ENCODE data around the gene TRMT11. TPM values are rescaled to one million over a fixed set of nuclear protein-coding genes. Genes with fewer than 3 reads are reported as not detected.

TRMT11 gene
- total and polyA plus RNA-seq, 2 donors from 2014 or later, result 10.6 to 25.1 TPM

DNA sequence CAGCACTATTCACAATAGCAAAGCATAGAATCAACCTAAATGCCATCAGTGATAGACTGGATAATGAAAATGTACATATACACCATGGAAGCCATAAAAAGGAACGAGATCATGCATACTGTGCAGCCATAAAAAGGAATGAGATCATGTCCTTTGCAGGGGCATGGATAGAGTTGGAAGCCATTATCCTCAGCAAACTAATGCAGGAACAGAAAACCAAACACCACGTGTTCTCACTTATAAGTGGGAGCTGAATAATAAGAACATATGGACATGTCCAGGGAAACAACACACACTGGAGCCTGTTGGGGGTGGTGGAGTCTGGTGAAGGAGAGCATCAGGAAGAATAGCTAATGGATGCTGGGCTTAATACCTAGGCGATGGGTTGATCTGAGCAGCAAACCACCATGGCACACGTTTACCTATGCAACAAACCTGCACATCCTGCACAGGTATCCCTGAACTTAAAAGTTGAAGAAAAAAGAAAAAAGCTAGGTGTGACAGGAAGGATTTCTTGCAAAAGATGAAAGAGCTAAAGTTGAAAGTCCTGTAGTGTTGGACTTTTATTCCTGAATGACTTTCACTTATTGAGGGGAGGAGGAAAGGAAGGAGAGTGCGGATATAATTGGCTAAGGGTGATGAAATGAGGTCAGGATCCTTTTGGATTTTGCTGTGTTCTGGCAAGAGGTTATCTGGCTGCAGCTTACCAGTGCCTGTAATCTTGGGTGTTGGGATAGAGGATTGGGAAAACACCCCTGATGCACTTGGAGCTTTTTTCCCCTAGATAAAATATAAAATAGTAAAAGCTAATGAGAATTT, 8.5 kb downstream of the TRMT11 start:
- FAIRE-seq (no peak), DNase-seq (no peak)
- Histone ChIP-seq H3K4me1 (ENCODE audit: control insufficient read depth in 2 of 3, insufficient read depth in 2 of 3, low read depth in 1 of 3, low read length in 3 of 3) (peaks cover 0 to 5% (median 0%) of the 10 kb centered on the region in 3 donors), H3K9me3 (ENCODE audit: control insufficient read depth in 2 of 3, insufficient read depth in 1 of 3, low read length in 3 of 3) (no peaks in the 10 kb centered on the region), H3K9ac (ENCODE audit: low read length in 3 of 3) (no peak overlapping the region), H3K27ac (ENCODE audit: low read depth in 2 of 2, low read length in 2 of 2) (no peak overlapping the region), H3K27me3 (ENCODE audit: control insufficient read depth, insufficient read depth, low read length) (no peaks in the 10 kb centered on the region), H3K36me3 (ENCODE audit: control insufficient read depth in 2 of 3, insufficient read depth in 3 of 3, low read length in 3 of 3) (peaks cover 0 to 2% (median 0%) of the 10 kb centered on the region in 3 donors), H3K4me3 (ENCODE audit: low read length in 3 of 3) (no peak overlapping the region)
- intact Hi-C loops (cut with DNase I), result no loop called here
- TF ChIP-seq, protein P1, sequence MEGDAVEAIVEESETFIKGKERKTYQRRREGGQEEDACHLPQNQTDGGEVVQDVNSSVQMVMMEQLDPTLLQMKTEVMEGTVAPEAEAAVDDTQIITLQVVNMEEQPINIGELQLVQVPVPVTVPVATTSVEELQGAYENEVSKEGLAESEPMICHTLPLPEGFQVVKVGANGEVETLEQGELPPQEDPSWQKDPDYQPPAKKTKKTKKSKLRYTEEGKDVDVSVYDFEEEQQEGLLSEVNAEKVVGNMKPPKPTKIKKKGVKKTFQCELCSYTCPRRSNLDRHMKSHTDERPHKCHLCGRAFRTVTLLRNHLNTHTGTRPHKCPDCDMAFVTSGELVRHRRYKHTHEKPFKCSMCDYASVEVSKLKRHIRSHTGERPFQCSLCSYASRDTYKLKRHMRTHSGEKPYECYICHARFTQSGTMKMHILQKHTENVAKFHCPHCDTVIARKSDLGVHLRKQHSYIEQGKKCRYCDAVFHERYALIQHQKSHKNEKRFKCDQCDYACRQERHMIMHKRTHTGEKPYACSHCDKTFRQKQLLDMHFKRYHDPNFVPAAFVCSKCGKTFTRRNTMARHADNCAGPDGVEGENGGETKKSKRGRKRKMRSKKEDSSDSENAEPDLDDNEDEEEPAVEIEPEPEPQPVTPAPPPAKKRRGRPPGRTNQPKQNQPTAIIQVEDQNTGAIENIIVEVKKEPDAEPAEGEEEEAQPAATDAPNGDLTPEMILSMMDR (IDR thresholded peaks at IDR 0.05; ENCODE audit: borderline replicate concordance, extremely low read depth, insufficient read depth), result no peak

DNA sequence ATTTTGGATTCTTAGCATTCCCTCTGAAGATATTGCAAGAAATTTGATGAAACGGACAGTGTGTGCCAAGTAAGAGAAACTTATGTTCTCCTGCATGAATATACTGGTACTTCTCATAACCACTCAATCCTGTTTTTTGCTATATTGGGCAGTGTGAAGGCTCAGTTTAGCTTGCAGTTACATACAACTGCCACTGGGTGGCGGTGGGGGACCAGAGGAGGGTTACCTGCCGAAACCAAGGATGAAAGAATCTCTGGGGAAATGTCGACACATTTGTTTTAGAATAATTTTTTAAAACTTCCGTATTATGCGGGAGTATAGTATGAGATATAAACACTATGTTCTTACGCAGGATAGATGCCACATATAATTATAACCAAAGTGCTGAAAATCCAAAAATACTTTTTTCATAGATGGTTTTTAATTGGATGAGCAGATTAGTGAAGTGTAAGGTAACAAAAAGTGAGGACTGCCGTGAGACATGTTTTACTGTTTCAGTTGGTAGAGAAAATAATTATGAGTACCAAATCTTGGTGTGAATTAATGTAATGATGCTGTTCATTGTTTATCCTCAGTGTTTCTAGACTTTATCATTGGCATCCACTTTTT, 9.7 kb downstream of the TRMT11 start:
- H3K4me1 ChIP-seq (ENCODE audit: control insufficient read depth in 2 of 3, insufficient read depth in 2 of 3, low read depth in 1 of 3, low read length in 3 of 3), result peaks cover 0 to 5% (median 0%) of the 10 kb centered on the region in 3 donors
- H3K27me3 ChIP-seq (ENCODE audit: control insufficient read depth, insufficient read depth, low read length), result no peaks in the 10 kb centered on the region
- intact Hi-C loops (cut with DNase I), result no loop called here
- H3K9me3 ChIP-seq (ENCODE audit: control insufficient read depth in 2 of 3, insufficient read depth in 1 of 3, low read length in 3 of 3), result no peaks in the 10 kb centered on the region
- peaks cover 0 to 6% (median 2%) of the 10 kb centered on the region in 3 donors for H3K36me3 ChIP-seq (ENCODE audit: control insufficient read depth in 2 of 3, insufficient read depth in 3 of 3, low read length in 3 of 3)
- peak in 4 of 5 donors; percentile 64 to 90 (median 72) for DNase-seq
- H3K9ac ChIP-seq (ENCODE audit: low read length in 3 of 3), result no peak overlapping the region
- TF ChIP-seq, protein P1 (IDR thresholded peaks at IDR 0.05; ENCODE audit: borderline replicate concordance, extremely low read depth, insufficient read depth), result peak; percentile 93
- peak; percentile 51 for FAIRE-seq
- H3K4me3 ChIP-seq (ENCODE audit: low read length in 3 of 3), result peak overlapping the region in 1 of 3 donors; percentile 2
- H3K27ac ChIP-seq (ENCODE audit: low read depth in 2 of 2, low read length in 2 of 2), result no peak overlapping the region

DNA sequence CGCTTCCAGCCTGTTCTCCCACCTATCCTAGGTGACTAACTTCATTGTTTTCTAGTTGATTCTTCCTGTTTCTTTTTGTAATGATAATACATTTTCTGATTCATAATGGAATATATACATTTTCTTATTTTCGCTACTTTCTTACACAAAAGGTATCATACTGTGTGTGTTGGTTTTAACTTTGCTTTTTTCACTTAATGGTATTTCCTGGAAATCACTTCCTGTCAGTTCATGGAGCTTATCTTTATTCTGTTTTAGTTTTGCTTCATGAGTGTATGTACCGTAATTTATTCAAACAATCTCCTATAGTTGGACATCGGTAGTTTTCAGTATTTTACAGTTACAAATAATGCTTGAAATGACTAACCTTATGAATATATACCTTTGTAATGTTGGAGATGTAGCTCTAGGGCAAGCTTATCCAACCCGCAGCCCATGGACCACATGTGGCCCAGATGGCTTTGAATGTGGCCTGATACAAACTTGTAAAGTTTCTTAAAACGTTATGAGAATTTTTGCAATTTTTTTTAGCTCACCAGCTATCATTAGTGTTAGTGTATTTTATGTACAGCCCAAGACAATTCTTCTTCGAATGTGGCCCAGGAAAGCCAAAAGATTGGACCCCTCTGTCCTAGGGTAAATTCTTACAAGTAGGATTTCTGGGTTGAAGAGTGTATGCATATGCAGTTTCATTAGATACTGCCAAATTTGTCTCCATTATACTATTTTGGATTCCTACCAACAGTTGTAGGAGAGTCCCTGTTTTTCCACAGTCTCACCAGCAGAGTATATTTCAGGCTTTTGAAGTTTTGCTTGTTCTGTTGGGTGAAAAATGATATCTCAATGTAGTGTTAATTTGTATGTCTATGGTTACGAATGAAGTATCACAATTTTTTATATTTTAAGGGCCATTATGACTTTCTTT, 16.7 kb downstream of the TRMT11 start:
- no peaks in the 10 kb centered on the region for H3K9me3 ChIP-seq (ENCODE audit: control insufficient read depth in 2 of 3, insufficient read depth in 1 of 3, low read length in 3 of 3)
- peaks cover 2 to 16% (median 4%) of the 10 kb centered on the region in 3 donors for H3K36me3 ChIP-seq (ENCODE audit: control insufficient read depth in 2 of 3, insufficient read depth in 3 of 3, low read length in 3 of 3)
- H3K27me3 ChIP-seq (ENCODE audit: control insufficient read depth, insufficient read depth, low read length), result no peaks in the 10 kb centered on the region
- H3K4me3 ChIP-seq (ENCODE audit: low read length in 3 of 3), result no peak overlapping the region
- intact Hi-C loops (cut with DNase I), result no loop called here
- DNase-seq (no peak), FAIRE-seq (no peak)
- TF ChIP-seq, protein P1 (IDR thresholded peaks at IDR 0.05; ENCODE audit: borderline replicate concordance, extremely low read depth, insufficient read depth), result no peak
- no peaks in the 10 kb centered on the region for H3K4me1 ChIP-seq (ENCODE audit: control insufficient read depth in 2 of 3, insufficient read depth in 2 of 3, low read depth in 1 of 3, low read length in 3 of 3)
- H3K27ac ChIP-seq (ENCODE audit: low read depth in 2 of 2, low read length in 2 of 2), result no peak overlapping the region
- H3K9ac ChIP-seq (ENCODE audit: low read length in 3 of 3), result no peak overlapping the region
